Measurements from ENCODE around the gene POLR3E.

The POLR3E gene

DNA sequence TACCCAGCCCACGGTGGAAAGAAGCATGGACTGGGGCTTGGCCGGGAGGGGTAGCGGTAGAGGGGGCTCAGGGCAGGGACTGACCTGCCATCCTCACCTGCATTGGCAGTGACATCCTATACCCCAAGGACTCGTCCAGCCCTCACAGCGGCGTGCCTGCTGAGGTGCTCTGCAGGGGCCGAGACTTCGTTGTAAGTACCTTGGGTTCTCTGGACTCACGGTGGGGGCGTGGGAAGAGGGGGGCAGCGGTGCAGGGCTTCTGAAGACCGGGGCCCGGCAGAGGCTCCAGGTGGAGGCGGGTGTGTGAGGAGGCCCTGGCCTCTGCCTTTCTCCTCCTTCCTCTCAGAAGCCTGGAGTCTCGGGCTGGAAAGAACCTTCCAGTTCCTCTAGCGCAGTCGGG, 25.5 kb downstream of the POLR3E start:
- DNase-seq (ENCODE audit: low read depth) = no peak
- no peak overlapping the region for H3K4me3 ChIP-seq (ENCODE audit: low read depth, low read length)
- TF ChIP-seq, protein P1, sequence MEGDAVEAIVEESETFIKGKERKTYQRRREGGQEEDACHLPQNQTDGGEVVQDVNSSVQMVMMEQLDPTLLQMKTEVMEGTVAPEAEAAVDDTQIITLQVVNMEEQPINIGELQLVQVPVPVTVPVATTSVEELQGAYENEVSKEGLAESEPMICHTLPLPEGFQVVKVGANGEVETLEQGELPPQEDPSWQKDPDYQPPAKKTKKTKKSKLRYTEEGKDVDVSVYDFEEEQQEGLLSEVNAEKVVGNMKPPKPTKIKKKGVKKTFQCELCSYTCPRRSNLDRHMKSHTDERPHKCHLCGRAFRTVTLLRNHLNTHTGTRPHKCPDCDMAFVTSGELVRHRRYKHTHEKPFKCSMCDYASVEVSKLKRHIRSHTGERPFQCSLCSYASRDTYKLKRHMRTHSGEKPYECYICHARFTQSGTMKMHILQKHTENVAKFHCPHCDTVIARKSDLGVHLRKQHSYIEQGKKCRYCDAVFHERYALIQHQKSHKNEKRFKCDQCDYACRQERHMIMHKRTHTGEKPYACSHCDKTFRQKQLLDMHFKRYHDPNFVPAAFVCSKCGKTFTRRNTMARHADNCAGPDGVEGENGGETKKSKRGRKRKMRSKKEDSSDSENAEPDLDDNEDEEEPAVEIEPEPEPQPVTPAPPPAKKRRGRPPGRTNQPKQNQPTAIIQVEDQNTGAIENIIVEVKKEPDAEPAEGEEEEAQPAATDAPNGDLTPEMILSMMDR (IDR thresholded peaks at IDR 0.05; ENCODE audit: control insufficient read depth, extremely low read depth, insufficient read depth) = no peak

DNA sequence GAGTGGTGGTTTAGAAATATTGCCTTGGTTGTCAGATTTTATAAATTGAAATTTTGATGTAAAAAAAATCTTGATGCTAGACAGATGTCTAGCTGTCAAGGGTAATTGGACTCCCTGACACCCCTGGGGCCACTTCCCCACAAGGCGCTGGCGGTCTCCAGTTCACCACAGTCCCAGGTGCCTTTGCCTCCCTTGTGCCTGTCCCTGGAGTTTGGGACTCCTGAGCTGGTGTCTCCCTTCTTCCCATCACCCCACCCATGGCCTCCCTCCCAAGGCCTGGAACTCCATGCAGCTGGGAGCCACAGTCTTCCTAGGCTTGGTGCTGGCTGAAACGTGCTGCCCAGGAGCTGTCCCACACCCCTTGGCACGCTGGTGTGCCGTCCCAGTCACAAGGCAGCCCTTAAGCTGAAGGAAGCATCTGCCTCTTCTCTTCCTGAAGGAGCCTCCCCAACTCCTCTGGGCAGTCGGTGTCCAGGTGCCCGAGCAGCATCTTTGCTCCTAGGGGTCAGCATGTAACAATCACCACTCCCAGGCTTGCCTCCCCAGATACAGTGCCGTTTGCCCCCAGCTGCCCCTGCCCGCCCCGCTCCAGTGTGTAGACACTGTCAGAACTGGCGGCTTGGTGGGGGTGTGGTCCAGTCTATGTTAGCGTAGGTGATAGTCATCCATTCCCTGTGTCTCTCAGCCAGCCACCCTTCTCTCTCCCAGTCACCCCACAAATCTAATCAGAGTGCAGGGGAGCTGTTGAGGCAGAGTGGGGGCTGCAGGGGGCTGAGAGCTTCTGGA, 26.2 kb downstream of the POLR3E start:
- TF ChIP-seq, protein P1 (IDR thresholded peaks at IDR 0.05; ENCODE audit: control insufficient read depth, extremely low read depth, insufficient read depth) = no peak
- no peak overlapping the region for H3K4me3 ChIP-seq (ENCODE audit: low read depth, low read length)
- DNase-seq (ENCODE audit: low read depth) = no peak

DNA sequence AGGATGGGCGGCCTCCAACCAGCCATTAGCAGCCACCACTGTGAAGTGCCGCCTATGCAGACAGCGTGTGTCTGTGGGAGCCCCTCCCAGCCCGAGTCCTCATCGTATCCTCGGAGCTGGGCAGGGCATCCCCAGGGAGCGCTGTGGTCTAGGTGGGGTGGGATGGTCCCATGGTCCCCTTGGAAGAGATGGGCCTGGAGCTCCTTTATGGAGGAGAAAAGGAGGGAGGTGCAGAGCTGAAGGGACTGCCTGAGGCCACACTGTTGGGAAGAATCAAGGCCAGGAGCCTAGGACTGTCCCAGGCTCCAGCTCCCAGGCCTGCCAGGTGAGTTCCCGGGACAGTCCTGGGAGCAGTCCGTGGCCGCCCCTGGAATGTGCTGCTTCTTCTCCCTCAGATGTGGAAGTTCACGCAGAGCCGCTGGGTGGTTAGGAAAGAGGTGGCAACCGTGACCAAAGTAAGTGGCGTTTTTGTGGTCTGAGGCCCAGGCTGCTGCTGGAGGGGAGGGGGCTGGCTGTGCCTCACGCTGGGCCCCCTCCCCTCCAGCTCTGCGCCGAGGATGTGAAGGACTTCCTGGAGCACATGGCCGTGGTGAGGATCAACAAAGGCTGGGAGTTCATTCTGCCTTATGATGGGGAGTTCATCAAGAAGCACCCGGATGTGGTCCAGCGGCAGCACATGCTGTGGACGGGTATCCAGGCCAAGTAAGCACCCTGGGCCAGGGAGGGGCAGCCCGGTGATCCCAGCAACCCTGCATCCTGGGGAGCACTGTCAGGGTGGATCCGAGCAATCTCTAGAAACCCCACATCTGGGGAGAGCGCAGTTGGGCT, 27.0 kb downstream of the POLR3E start:
- no peak for DNase-seq (ENCODE audit: low read depth)
- TF ChIP-seq, protein P1 (IDR thresholded peaks at IDR 0.05; ENCODE audit: control insufficient read depth, extremely low read depth, insufficient read depth) = no peak

DNA sequence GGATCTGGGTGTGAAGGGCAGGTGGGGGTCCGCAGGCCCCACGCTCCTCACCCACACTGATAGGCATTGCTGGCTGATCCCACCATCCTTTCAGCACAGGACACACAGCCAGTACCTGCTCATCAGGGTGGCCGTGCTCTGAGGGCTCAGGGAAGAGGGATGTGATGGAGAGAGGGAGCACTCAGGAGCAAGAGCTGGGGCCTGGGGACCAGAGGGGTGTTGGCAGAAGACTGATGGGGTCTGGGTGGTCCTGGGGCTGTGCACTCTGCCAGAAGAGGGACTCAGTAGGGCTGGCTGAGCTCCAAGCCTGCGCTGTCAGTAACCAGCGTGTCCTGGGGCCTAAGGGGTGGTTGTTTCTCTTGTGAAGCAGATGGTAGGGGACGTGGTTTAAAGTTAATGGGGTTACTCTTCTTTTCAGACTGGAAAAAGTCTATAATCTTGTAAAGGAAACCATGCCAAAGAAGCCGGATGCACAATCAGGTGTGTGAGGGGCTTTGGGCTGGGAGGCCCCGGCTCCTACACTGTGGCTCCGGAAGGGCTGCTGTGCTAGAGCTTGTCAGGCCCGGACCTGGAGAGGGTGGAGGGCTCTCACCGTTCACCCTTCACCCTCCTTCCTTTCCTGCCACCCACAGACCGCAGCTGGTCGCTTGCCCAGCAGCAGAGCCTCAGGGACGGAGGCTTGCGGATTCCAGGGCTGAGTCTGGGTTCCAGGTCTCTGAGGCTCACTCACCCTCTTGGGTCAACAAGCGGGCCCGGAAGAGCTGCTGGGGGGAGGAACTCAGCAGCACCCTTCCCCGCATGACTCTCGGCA, 27.8 kb downstream of the POLR3E start:
- H3K4me3 ChIP-seq (ENCODE audit: low read depth, low read length) = no peak overlapping the region
- TF ChIP-seq, protein P1 (IDR thresholded peaks at IDR 0.05; ENCODE audit: control insufficient read depth, extremely low read depth, insufficient read depth) = no peak
- no peak for DNase-seq (ENCODE audit: low read depth)

More for the DNA sequence above, 27.0 kb downstream of the POLR3E start:
- H3K4me3 ChIP-seq (ENCODE audit: low read depth, low read length) = no peak overlapping the region

DNA sequence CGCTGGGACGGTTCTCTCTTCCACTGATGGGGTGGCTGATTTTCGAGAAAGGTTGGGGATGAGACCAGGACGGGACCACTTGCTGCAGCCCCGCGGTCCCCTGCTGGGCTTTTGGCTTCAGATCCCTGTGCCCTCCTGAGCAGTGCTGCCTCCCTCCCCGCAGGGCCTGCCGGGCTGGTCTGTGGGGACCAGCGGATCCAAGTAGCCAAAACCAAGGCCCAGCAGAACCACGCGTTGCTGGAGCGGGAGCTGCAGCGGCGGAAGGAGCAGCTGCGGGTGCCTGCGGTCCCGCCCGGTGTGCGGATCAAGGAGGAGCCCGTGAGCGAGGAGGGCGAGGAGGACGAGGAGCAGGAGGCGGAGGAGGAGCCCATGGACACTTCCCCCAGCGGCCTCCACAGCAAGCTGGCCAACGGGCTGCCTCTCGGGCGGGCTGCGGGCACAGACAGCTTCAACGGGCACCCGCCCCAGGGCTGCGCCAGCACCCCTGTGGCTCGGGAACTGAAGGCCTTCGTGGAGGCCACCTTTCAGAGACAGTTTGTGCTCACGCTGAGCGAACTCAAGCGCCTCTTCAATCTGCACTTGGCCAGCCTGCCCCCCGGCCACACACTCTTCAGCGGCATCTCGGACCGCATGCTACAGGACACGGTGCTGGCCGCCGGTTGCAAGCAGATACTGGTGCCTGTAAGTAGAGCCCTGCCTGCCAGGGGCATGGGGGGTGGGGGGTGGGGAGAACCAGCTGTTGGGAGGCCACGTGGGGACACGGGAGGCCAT, 28.6 kb downstream of the POLR3E start:
- TF ChIP-seq, protein P1 (IDR thresholded peaks at IDR 0.05; ENCODE audit: control insufficient read depth, extremely low read depth, insufficient read depth) = no peak
- H3K4me3 ChIP-seq (ENCODE audit: low read depth, low read length) = no peak overlapping the region
- DNase-seq (ENCODE audit: low read depth) = no peak

DNA sequence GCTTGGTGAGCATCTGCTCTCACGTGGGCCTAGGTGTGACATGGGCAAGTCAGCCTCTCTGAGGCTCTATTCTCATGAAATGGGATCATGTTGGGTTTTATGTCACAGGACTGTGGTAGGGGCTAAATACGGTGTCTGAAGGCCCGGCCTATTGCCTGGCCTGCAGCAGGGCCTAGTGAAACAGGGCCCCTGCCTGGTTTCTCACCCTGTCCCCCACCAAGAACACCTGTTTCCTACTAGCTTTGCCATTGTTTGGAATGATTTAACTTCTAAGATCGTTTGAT, 29.1 kb downstream of the POLR3E start:
- no peak overlapping the region for H3K4me3 ChIP-seq (ENCODE audit: low read depth, low read length)
- DNase-seq (ENCODE audit: low read depth) = no peak
- TF ChIP-seq, protein P1 (IDR thresholded peaks at IDR 0.05; ENCODE audit: control insufficient read depth, extremely low read depth, insufficient read depth) = no peak
